GM06990 (cell line): ENCODE measurements around the gene SLC25A47.

Experiments
- DNase-seq: peaks from one replicate; pipeline ENCODE4 v3.0.0-alpha.2; 2011; ENCODE audit not compliant: insufficient read length; ENCODE audit errors: extremely low read depth
- H3K27me3 ChIP-seq: replicated peaks from 2 replicates; pipeline ENCODE4 v1.6.0; 2011; ENCODE audit warnings: low read length; ENCODE audit not compliant: control insufficient read depth, insufficient read depth
- H3K36me3 ChIP-seq: 2 replicates; pipeline ENCODE4 v1.5.1; 2011; ENCODE audit warnings: low read length; ENCODE audit not compliant: control insufficient read depth, insufficient read depth
- H3K4me3 ChIP-seq: replicated peaks from 2 replicates; pipeline ENCODE4 v1.5.1; 2011; ENCODE audit warnings: low read depth, mild to moderate bottlenecking, control low read depth, low read length
- TF ChIP-seq, protein P1 (sequence below): IDR thresholded peaks from 2 replicates; pipeline ENCODE4 v1.5.1; 2011; ENCODE audit warnings: low read length, control low read depth, mild to moderate bottlenecking, inconsistent platforms; ENCODE audit not compliant: insufficient read depth, poor library complexity, severe bottlenecking

Gene SLC25A47

DNA sequence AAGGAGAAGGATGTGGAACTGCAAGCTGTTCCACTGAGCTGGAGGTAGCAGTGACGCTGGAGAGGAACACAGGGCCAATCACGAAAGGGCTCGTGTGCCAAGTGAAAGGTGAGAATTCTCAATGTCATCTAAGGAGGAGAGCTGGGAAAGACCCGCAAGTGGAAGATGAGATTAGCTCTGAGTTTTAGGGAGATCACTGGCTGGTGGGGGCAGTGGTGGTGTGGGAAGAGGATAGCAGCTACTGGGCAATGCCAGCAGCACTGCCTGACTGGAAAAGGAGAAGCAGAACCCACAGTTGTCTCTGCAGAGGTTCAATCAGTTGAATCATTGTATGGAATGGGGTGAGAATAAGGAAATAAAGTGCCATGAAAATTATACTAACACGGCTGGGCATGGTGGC is 27.8 kb downstream of the SLC25A47 start:
- peaks cover 55% of the 10 kb centered on the region for H3K36me3 ChIP-seq
- TF ChIP-seq, protein P1, sequence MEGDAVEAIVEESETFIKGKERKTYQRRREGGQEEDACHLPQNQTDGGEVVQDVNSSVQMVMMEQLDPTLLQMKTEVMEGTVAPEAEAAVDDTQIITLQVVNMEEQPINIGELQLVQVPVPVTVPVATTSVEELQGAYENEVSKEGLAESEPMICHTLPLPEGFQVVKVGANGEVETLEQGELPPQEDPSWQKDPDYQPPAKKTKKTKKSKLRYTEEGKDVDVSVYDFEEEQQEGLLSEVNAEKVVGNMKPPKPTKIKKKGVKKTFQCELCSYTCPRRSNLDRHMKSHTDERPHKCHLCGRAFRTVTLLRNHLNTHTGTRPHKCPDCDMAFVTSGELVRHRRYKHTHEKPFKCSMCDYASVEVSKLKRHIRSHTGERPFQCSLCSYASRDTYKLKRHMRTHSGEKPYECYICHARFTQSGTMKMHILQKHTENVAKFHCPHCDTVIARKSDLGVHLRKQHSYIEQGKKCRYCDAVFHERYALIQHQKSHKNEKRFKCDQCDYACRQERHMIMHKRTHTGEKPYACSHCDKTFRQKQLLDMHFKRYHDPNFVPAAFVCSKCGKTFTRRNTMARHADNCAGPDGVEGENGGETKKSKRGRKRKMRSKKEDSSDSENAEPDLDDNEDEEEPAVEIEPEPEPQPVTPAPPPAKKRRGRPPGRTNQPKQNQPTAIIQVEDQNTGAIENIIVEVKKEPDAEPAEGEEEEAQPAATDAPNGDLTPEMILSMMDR = no peak
- DNase-seq = no peak
- no peak overlapping the region for H3K4me3 ChIP-seq
- H3K27me3 ChIP-seq = no peaks in the 10 kb centered on the region

DNA sequence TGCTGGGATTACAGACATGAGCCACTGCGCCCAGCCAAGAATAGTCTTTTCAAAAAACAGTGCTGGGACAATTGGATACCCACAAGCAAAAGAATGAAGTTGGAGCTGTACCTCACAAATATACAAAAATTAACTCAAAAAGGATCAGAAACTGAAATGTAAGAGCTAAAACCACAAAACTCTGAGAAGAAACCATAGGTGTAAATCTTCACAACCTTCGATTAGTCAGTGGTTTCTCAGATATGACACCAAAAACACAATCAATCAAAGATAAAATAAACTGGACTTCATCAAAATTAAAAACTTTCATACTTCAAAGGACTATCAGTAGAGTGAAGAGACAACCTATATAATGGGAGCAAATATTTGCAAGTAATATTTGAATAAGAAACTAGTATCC is 35.3 kb downstream of the SLC25A47 start:
- no peak overlapping the region for H3K4me3 ChIP-seq
- TF ChIP-seq, protein P1 = no peak
- no peak for DNase-seq
- H3K27me3 ChIP-seq = no peaks in the 10 kb centered on the region
- H3K36me3 ChIP-seq = peaks cover 23% of the 10 kb centered on the region

DNA sequence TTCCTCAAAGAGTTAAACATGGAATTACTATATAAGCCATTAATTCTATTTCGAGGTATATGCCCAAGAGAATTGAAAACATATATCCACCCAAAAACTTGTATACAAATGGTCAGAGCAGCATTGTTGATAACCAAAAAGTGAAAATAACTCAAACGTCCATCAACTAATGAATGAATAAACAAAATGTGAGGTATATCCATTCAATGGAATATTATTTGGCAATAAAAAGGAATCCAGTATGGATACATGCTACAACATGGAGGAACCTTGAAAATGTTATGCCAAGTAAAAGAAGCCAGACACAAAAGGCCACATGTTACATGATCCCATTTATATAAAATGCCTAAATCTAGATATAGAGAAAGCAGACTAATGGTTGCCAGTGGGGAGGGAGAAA is 36.0 kb downstream of the SLC25A47 start:
- DNase-seq = no peak
- TF ChIP-seq, protein P1 = no peak
- no peaks in the 10 kb centered on the region for H3K27me3 ChIP-seq
- H3K36me3 ChIP-seq = peaks cover 21% of the 10 kb centered on the region
- H3K4me3 ChIP-seq = no peak overlapping the region

DNA sequence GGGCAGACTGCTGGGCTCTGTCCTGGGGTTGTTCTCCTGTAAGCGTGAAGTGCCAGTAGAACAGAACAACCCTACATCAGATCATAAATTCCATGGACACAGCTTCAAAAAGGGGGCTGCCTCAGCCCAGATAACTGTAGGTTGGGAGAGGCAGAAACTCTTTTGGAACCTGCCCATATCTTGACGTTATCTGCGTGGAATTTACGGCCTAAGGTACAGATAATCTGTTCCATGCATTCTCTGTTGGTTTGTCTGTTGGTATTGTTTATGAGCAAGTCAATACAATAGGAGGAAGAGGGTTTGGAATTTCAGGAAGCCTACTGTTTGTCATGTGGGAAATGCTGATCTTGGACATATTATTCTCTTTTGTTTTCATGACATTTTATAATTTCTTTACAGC is 36.7 kb downstream of the SLC25A47 start:
- Histone ChIP-seq H3K27me3 (no peaks in the 10 kb centered on the region), H3K36me3 (peaks cover 18% of the 10 kb centered on the region), H3K4me3 (no peak overlapping the region)
- TF ChIP-seq, protein P1 = no peak
- no peak for DNase-seq

DNA sequence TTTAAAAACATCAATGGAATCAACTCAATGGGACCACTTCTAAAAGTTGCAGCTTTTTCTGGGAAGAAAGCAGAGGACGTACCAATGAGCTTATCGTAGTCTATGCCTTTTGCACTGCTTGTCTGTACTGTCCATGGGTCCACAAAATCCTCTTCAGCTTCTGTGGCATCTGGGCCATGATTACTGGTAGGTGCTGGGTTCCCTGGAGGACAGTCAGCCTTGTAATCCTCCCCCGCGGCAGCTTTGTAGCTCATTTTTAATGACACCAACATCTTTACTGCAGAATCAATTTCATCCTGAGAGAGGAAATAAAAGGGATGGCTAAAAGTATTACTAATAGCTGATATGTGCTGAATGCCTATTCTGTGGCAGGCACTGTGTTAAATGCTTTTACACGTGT is 38.5 kb downstream of the SLC25A47 start:
- no peak overlapping the region for H3K4me3 ChIP-seq
- DNase-seq = no peak
- H3K36me3 ChIP-seq = peaks cover 19% of the 10 kb centered on the region
- TF ChIP-seq, protein P1 = no peak
- no peaks in the 10 kb centered on the region for H3K27me3 ChIP-seq

DNA sequence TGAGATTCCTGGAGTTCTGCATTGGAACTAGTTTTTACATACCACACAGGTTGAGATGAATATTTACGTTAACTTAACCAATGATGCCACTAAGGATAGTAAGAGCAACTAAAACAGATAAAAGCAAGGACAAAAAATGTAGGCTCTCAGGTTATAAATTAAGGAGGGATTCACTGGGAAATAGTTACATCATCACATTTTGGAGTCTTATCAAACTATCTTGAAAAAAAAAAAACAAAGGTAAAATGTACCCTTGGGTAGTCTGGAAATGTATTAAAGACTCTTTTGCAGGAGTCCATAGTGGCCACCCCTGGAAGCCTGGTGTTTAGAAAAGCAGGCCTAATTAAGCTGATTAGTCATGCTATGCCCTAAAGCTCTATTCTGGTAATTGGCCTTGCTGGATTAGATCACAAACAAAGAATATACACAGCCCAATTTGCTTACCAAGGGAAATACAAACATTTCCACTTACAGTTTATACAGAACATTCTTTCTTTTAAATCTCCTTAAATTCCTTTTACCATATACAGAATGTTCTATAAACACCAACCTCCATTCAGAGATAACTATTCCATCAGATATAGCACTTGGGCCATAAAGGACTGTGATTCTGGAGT is 39.3 kb downstream of the SLC25A47 start:
- TF ChIP-seq, protein P1 = no peak
- no peak for DNase-seq
- Histone ChIP-seq H3K27me3 (no peaks in the 10 kb centered on the region), H3K36me3 (peaks cover 19% of the 10 kb centered on the region), H3K4me3 (no peak overlapping the region)
